Activated CD8-positive, alpha-beta T cell treated with anti-CD3 and anti-CD28 coated beads for 36 hours (primary cell): Measurements from ENCODE around the gene QRSL1. TPM values are rescaled to one million over a fixed set of nuclear protein-coding genes. Genes with fewer than 3 reads are reported as not detected.

Source experiments
- ATAC-seq: fragments of 200-7000 bp; cut with Tn5 transposase; one replicate; pipeline ENCODE4 v1.10.0; 2021; ENCODE audit warnings: mild to moderate bottlenecking, moderate library complexity
- CTCF ChIA-PET: fragments of 350-600 bp; sonication (Branson Sonifier 250); formaldehyde crosslinking; loops from one replicate; lab custom pipeline; 2021; ENCODE audit warnings: antibody characterized with exemption; lab: Charles Lee
- POLR2A ChIA-PET: fragments of 350-600 bp; sonication (Branson Sonifier 250); formaldehyde crosslinking; loops from one replicate; lab custom pipeline; 2021; ENCODE audit warnings: antibody characterized with exemption; lab: Charles Lee
- DNase-seq: peaks from one replicate; pipeline ENCODE4 v3.0.0-alpha.2; 2020
- H3K27ac Mint-ChIP-seq: one replicate; pipeline ENCODE4 v1.8.0; 2021; ENCODE audit warnings: mild to moderate bottlenecking, mixed read lengths
- H3K27me3 Mint-ChIP-seq: one replicate; pipeline ENCODE4 v1.8.0; 2021; ENCODE audit warnings: mixed read lengths
- H3K36me3 Mint-ChIP-seq: one replicate; pipeline ENCODE4 v1.8.0; 2021; ENCODE audit warnings: low read depth, mixed read lengths
- H3K4me1 Mint-ChIP-seq: one replicate; pipeline ENCODE4 v1.8.0; 2021; ENCODE audit warnings: low read depth, mixed read lengths
- H3K4me3 Mint-ChIP-seq: one replicate; pipeline ENCODE4 v1.8.0; 2021; ENCODE audit warnings: mild to moderate bottlenecking, moderate library complexity, mixed read lengths
- H3K9me3 Mint-ChIP-seq: one replicate; pipeline ENCODE4 v1.8.0; 2021; ENCODE audit warnings: mixed read lengths
- CTCF ChIP-seq: fragments of 200-600 bp; IDR thresholded peaks from one replicate; pipeline ENCODE4 v1.8.0; 2022; ENCODE audit warnings: antibody characterized with exemption, mild to moderate bottlenecking
- intact Hi-C: fragments of 100-400 bp; cut with micrococcal nuclease; formaldehyde crosslinking; loops from one replicate; pipeline ENCODE4 v1.10.0; 2022
- total RNA-seq, 2 experiments: library from RNA; stranded (reverse); gene quantifications; one replicate each; pipeline ENCODE4 v1.2.3, GENCODE V29; 2021

QRSL1 gene
- total RNA-seq, 2 experiments from 2014 or later = 16.6 to 20.8 TPM

- peaks cover 1% of the 10 kb centered on the region for H3K4me1 Mint-ChIP-seq
- DNase-seq = no peak
- H3K27ac Mint-ChIP-seq = no peak overlapping the region
- intact Hi-C loops = no loop called here
- no peak for TF ChIP-seq CTCF
- ChIA-PET POLR2A (no interaction called here), CTCF (interaction anchor here (0.6 to 1.2 kb wide), 3 partner anchors 30 to 590 kb away, joined by 3 read pairs; no protein-coding TSS in a partner anchor)
- ATAC-seq = no peak
- no peaks in the 10 kb centered on the region for H3K27me3 Mint-ChIP-seq
- H3K4me3 Mint-ChIP-seq = no peak overlapping the region
- peaks cover 8% of the 10 kb centered on the region for H3K9me3 Mint-ChIP-seq
- H3K36me3 Mint-ChIP-seq = peaks cover 70% of the 10 kb centered on the region
Measured at GRCh38 chr6:106658469-106658868, 29.1 kb downstream of the QRSL1 start.

DNA sequence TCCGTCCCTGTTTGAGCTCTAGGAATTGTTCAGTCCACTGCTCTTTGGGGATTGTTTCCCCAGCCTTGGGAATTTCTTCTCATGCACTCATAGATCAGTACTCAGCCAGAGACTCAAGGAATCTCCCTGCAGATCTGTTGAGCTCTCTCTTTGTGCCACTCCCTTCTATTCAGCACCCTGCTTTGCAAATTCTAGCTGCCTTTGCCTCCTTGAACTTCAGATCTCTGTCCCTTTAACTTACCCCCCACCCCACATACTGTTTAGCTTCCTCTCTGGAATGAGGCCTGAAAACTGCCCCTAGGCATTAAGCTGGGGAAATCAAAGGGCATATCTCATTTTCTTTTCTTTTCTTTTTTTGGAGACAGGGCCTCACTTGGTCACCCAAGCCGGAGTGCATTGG, 30.5 kb downstream of the QRSL1 start:
- POLR2A ChIA-PET = no interaction called here
- H3K36me3 Mint-ChIP-seq = peaks cover 73% of the 10 kb centered on the region
- intact Hi-C loops = no loop called here

GRCh38 chr6:106662458-106662857, 33.1 kb downstream of the QRSL1 start:
- Mint-ChIP-seq H3K27ac (no peak overlapping the region), H3K27me3 (no peaks in the 10 kb centered on the region), H3K36me3 (peaks cover 60% of the 10 kb centered on the region), H3K4me3 (no peak overlapping the region), H3K9me3 (peaks cover 8% of the 10 kb centered on the region), H3K4me1 (peaks cover 3% of the 10 kb centered on the region)
- intact Hi-C loops = no loop called here
- no peak for ATAC-seq
- ChIA-PET POLR2A (no interaction called here), CTCF (interaction anchor here (1.2 kb wide), 1 partner anchor 317 kb away, joined by 3 read pairs; no protein-coding TSS in a partner anchor)
- no peak for TF ChIP-seq CTCF
- no peak for DNase-seq

More for the DNA sequence above, 30.5 kb downstream of the QRSL1 start:
- Mint-ChIP-seq H3K27me3 (no peaks in the 10 kb centered on the region), H3K4me3 (no peak overlapping the region), H3K9me3 (peaks cover 8% of the 10 kb centered on the region), H3K4me1 (peaks cover 3% of the 10 kb centered on the region), H3K27ac (no peak overlapping the region)
- TF ChIP-seq CTCF = no peak
- ATAC-seq = no peak
- no peak for DNase-seq
- CTCF ChIA-PET = interaction anchor here (0.8 kb wide), 1 partner anchor 52 kb away, joined by 4 read pairs; no protein-coding TSS in a partner anchor

- intact Hi-C loops = no loop called here
- Mint-ChIP-seq H3K4me3 (no peak overlapping the region), H3K9me3 (no peaks in the 10 kb centered on the region), H3K27ac (no peak overlapping the region), H3K4me1 (peaks cover 3% of the 10 kb centered on the region), H3K36me3 (peaks cover 30% of the 10 kb centered on the region), H3K27me3 (no peaks in the 10 kb centered on the region)
- CTCF ChIA-PET = no interaction called here
- POLR2A ChIA-PET = no interaction called here
- DNase-seq (no peak), ATAC-seq (no peak)
- no peak for TF ChIP-seq CTCF
Measured at GRCh38 chr6:106666282-106667021, 37.1 kb downstream of the QRSL1 start.

DNA sequence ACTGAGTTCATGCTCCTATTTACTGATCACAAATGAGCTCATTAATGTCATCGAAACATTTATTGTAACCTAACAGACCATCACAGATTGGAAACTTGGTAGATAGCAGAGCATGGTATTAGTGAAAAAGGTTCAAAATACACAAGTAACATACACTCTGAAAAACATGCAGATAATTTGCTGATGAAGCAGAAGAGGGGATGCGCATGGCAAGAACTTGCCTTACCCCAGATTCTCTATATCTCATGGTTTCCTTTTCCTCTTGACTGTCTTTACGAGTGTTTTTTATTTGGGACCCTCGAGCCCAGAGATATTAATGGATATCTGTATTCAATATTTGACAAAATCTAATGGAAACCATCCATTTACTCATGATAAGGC, 37.6 kb downstream of the QRSL1 start:
- peaks cover 29% of the 10 kb centered on the region for H3K36me3 Mint-ChIP-seq
- H3K27ac Mint-ChIP-seq = no peak overlapping the region
- no peak for TF ChIP-seq CTCF
- intact Hi-C loops = no loop called here
- ChIA-PET POLR2A (no interaction called here), CTCF (no interaction called here)
- no peak for DNase-seq
- H3K4me3 Mint-ChIP-seq = no peak overlapping the region
- no peaks in the 10 kb centered on the region for H3K9me3 Mint-ChIP-seq
- no peaks in the 10 kb centered on the region for H3K27me3 Mint-ChIP-seq
- no peak for ATAC-seq
- peaks cover 3% of the 10 kb centered on the region for H3K4me1 Mint-ChIP-seq
